KMS-11 (cell line): Measurements from ENCODE around the gene MED27.

Source experiments
- H2AFZ ChIP-seq: fragments of 200-600 bp; sonication (generic); 2 replicates; pipeline ENCODE4 v1.6.1; 2016; ENCODE audit warnings: antibody characterized with exemption, mixed run types, low read depth
- H3K27ac ChIP-seq: fragments of 200-600 bp; sonication (generic); 2 replicates; pipeline ENCODE4 v1.6.1; 2016; ENCODE audit warnings: mild to moderate bottlenecking, mixed run types
- H3K27me3 ChIP-seq: fragments of 200-600 bp; sonication (generic); 2 replicates; pipeline ENCODE4 v1.6.1; 2017; ENCODE audit warnings: mild to moderate bottlenecking, low read depth, mixed run types, moderate library complexity; ENCODE audit not compliant: insufficient read depth
- H3K36me3 ChIP-seq: fragments of 200-600 bp; sonication (generic); 2 replicates; pipeline ENCODE4 v1.6.1; 2017; ENCODE audit warnings: mild to moderate bottlenecking, mixed run types; ENCODE audit not compliant: insufficient read depth
- H3K4me1 ChIP-seq: fragments of 200-600 bp; sonication (generic); 2 replicates; pipeline ENCODE4 v1.6.1; 2016; ENCODE audit warnings: mild to moderate bottlenecking, low read depth, mixed run types; ENCODE audit not compliant: poor library complexity, severe bottlenecking
- H3K4me2 ChIP-seq: fragments of 200-600 bp; sonication (generic); 2 replicates; pipeline ENCODE4 v1.7.0; 2016; ENCODE audit warnings: mild to moderate bottlenecking, mixed run types
- H3K4me3 ChIP-seq: fragments of 200-600 bp; sonication (generic); IDR thresholded peaks from 2 replicates; pipeline ENCODE4 v1.6.1; 2017; ENCODE audit warnings: low read depth, low read length, mixed read lengths; ENCODE audit not compliant: insufficient read depth
- H3K79me2 ChIP-seq: fragments of 200-600 bp; sonication (generic); 2 replicates; pipeline ENCODE4 v1.6.1; 2016; ENCODE audit warnings: low read depth, mixed run types; ENCODE audit not compliant: insufficient read depth
- H3K9ac ChIP-seq: fragments of 200-600 bp; sonication (generic); 2 replicates; pipeline ENCODE4 v1.6.1; 2016; ENCODE audit warnings: mild to moderate bottlenecking, mixed run types
- H4K20me1 ChIP-seq: fragments of 200-600 bp; sonication (generic); 2 replicates; pipeline ENCODE4 v1.6.1; 2016; ENCODE audit warnings: mild to moderate bottlenecking, mixed run types; ENCODE audit not compliant: insufficient read depth
- TF ChIP-seq, protein P1 (sequence below): fragments of 200-600 bp; sonication (generic); conservative IDR thresholded peaks from 2 replicates; pipeline ENCODE4 v1.6.1; 2017; ENCODE audit warnings: low read depth, mild to moderate bottlenecking, antibody characterized with exemption, low read length, moderate library complexity, mixed read lengths

MED27 gene

DNA sequence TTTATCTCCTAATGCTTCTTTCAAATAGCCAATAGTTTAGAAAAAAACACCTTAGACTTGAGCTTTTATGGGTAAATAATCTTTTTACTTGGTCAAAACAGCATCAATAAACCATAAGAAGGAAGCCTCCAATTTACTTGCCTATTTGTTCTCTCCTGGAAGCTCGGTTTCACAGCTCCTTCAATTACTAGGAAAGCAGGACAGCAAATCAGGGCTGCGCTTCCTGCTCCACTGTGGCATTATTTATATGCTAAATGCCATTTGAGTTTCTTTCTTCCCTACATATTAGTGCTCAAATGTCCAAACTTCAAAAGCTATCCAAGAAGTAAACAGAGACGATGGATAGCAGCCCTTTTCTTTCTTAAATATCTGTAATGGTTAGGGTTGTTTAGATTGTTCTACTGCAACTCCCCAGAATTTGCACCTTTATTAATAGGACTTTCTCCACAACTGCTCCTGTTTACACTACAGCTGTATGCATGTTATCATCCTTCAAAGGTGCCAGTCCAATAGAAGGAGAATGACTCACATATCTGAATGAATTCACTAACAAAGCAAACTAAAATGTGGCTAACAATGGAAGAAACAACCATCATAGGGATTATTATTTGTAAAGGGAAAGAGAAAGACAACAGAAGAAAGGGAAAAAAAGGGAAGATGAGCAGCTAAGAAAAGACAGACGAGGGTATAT, 58.7 kb downstream of the MED27 start:
- H3K27me3 ChIP-seq, result no peaks in the 10 kb centered on the region
- no peak overlapping the region for H2AFZ ChIP-seq
- TF ChIP-seq, protein P1, sequence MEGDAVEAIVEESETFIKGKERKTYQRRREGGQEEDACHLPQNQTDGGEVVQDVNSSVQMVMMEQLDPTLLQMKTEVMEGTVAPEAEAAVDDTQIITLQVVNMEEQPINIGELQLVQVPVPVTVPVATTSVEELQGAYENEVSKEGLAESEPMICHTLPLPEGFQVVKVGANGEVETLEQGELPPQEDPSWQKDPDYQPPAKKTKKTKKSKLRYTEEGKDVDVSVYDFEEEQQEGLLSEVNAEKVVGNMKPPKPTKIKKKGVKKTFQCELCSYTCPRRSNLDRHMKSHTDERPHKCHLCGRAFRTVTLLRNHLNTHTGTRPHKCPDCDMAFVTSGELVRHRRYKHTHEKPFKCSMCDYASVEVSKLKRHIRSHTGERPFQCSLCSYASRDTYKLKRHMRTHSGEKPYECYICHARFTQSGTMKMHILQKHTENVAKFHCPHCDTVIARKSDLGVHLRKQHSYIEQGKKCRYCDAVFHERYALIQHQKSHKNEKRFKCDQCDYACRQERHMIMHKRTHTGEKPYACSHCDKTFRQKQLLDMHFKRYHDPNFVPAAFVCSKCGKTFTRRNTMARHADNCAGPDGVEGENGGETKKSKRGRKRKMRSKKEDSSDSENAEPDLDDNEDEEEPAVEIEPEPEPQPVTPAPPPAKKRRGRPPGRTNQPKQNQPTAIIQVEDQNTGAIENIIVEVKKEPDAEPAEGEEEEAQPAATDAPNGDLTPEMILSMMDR, result no peak
- H3K9ac ChIP-seq, result no peak overlapping the region
- H3K79me2 ChIP-seq, result 0 out of 2 replicates have a peak, but pooled peaks cover 4% of the 10 kb centered on the region
- H3K4me1 ChIP-seq, result peaks cover 9% of the 10 kb centered on the region
- H3K4me3 ChIP-seq, result no peak overlapping the region
- H4K20me1 ChIP-seq, result peaks cover 16% of the 10 kb centered on the region; the same call in 1 of the 2 replicates
- no peak overlapping the region; the same call in 1 of the 2 replicates for H3K4me2 ChIP-seq
- no peaks in the 10 kb centered on the region for H3K36me3 ChIP-seq
- H3K27ac ChIP-seq, result no peak overlapping the region

DNA sequence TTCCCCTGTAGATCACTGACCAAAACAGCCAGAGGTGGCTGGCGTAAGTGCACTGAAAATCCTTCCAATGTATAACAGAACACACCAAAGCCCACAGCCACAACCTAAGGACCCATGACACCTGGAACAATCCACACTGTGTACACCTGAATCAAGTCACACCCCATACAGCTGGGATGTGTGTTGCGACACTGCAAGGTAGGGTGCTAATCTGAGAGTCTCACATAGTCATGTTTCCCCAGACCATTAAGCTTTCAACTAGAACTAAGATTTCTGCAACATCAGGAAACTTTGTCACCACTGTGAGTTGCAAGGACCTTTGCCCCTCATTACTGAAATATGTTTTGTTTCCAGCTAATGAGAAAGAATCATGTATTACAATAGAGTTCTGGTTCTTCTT, 59.4 kb downstream of the MED27 start:
- Histone ChIP-seq H3K9ac (no peak overlapping the region), H2AFZ (no peak overlapping the region), H3K4me2 (no peak overlapping the region), H3K27me3 (no peaks in the 10 kb centered on the region), H3K4me3 (no peak overlapping the region), H3K4me1 (peaks cover 9% of the 10 kb centered on the region), H3K36me3 (no peaks in the 10 kb centered on the region), H4K20me1 (peaks cover 13% of the 10 kb centered on the region; the same call in 1 of the 2 replicates), H3K27ac (no peak overlapping the region), H3K79me2 (0 out of 2 replicates have a peak, but pooled peaks cover 4% of the 10 kb centered on the region)
- TF ChIP-seq, protein P1, result no peak

DNA sequence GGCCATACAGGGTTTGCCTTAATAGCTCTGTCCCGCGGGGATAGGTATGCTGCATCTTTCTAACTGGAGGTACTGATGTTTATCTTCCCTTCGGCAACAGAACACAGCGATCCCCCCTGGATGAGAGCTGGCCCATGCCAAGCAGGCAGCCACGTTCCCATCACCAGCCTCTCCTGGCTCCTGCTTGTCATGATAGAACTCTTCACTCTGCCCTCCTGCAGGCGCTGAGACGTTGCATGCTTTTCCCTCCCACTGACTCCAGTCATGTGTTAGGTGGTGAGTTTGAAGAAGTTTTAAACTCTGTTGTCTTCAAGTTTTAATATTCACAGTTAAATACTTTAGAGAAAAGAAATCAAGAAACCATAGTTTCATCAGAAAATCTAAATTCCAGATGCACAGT, 60.0 kb downstream of the MED27 start:
- Histone ChIP-seq H3K4me2 (no peak overlapping the region), H3K4me1 (peaks cover 9% of the 10 kb centered on the region), H4K20me1 (peaks cover 13% of the 10 kb centered on the region; the same call in 1 of the 2 replicates), H3K27me3 (no peaks in the 10 kb centered on the region), H3K27ac (no peak overlapping the region), H3K36me3 (no peaks in the 10 kb centered on the region), H3K79me2 (0 out of 2 replicates have a peak, but pooled peaks cover 4% of the 10 kb centered on the region), H3K4me3 (no peak overlapping the region), H2AFZ (no peak overlapping the region), H3K9ac (no peak overlapping the region)
- TF ChIP-seq, protein P1, result no peak

DNA sequence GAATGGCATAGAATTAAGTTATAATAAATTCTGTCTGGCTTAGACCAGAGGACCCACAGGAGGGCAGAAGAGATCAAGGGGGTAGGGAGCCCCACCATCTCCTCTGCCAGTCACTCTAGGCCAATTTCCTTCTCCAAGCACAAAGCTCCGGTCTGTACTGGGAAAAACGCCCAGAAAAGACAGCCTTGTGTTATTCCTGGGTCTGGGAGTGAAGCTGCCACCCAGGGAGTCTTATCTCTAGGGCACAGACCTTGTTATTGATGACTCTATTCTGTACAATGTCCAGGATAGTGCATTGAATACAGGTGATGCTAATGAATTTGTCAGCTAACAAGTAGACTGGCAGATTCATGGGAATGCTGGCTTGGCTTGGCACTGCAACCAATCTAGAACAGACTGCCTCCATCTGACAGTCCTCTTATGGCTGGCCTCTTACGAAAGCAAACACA, 60.7 kb downstream of the MED27 start:
- no peak overlapping the region for H2AFZ ChIP-seq
- H3K79me2 ChIP-seq, result 0 out of 2 replicates have a peak, but pooled peaks cover 4% of the 10 kb centered on the region
- H4K20me1 ChIP-seq, result peaks cover 13% of the 10 kb centered on the region; the same call in 1 of the 2 replicates
- H3K27me3 ChIP-seq, result no peaks in the 10 kb centered on the region
- no peak overlapping the region for H3K27ac ChIP-seq
- H3K4me3 ChIP-seq, result no peak overlapping the region
- H3K9ac ChIP-seq, result no peak overlapping the region
- H3K4me2 ChIP-seq, result no peak overlapping the region
- H3K36me3 ChIP-seq, result no peaks in the 10 kb centered on the region
- peaks cover 9% of the 10 kb centered on the region for H3K4me1 ChIP-seq
- TF ChIP-seq, protein P1, result no peak
